Measurements from ENCODE around the gene ANAPC7. TPM values are rescaled to one million over a fixed set of nuclear protein-coding genes. Genes with fewer than 3 reads are reported as not detected.
A peak's percentile ranks its signal among the peaks of the same experiment; 100 is the strongest.

The ANAPC7 gene
- total RNA-seq, 1 donor from 2014 or later = 77.8 TPM

GRCh38 chr12:110337912-110338710, 65.4 kb downstream of the ANAPC7 start:
- H3K4me1 Mint-ChIP-seq (ENCODE audit: unreplicated experiment) = no peaks in the 10 kb centered on the region
- H3K9me3 Mint-ChIP-seq = no peaks in the 10 kb centered on the region
- TF ChIP-seq CTCF (conservative IDR thresholded peaks at IDR 0.05) = no peak
- no peak for DNase-seq (ENCODE audit: extremely low spot score, unreplicated experiment)
- H3K27me3 Mint-ChIP-seq = no peaks in the 10 kb centered on the region
- peak overlapping the region; percentile 10 for H3K27ac Mint-ChIP-seq
- H3K36me3 Mint-ChIP-seq = peaks cover 55% of the 10 kb centered on the region
- H3K4me3 Mint-ChIP-seq = no peak overlapping the region

- Mint-ChIP-seq H3K4me3 (no peak overlapping the region), H3K9me3 (no peaks in the 10 kb centered on the region), H3K27me3 (no peaks in the 10 kb centered on the region), H3K4me1 (ENCODE audit: unreplicated experiment) (no peaks in the 10 kb centered on the region), H3K36me3 (peaks cover 47% of the 10 kb centered on the region), H3K27ac (no peak overlapping the region)
- DNase-seq (ENCODE audit: extremely low spot score, unreplicated experiment) = no peak
- no peak for TF ChIP-seq CTCF (conservative IDR thresholded peaks at IDR 0.05)
These were observed 67.9 kb downstream of the ANAPC7 start for GRCh38 chr12:110335481-110336045.

- H3K36me3 Mint-ChIP-seq = peaks cover 38% of the 10 kb centered on the region
- H3K9me3 Mint-ChIP-seq = no peaks in the 10 kb centered on the region
- H3K27ac Mint-ChIP-seq = no peak overlapping the region
- no peaks in the 10 kb centered on the region for H3K27me3 Mint-ChIP-seq
- no peak overlapping the region for H3K4me3 Mint-ChIP-seq
- no peak for TF ChIP-seq CTCF (conservative IDR thresholded peaks at IDR 0.05)
- DNase-seq (ENCODE audit: extremely low spot score, unreplicated experiment) = no peak
- H3K4me1 Mint-ChIP-seq (ENCODE audit: unreplicated experiment) = no peaks in the 10 kb centered on the region
These were observed 70.3 kb downstream of the ANAPC7 start for GRCh38 chr12:110333201-110333600.

GRCh38 chr12:110330544-110330943, 73.0 kb downstream of the ANAPC7 start:
- Mint-ChIP-seq H3K27ac (no peak overlapping the region), H3K4me3 (no peak overlapping the region), H3K4me1 (ENCODE audit: unreplicated experiment) (no peaks in the 10 kb centered on the region), H3K27me3 (no peaks in the 10 kb centered on the region), H3K9me3 (no peaks in the 10 kb centered on the region), H3K36me3 (peaks cover 46% of the 10 kb centered on the region)
- DNase-seq (ENCODE audit: extremely low spot score, unreplicated experiment) = no peak
- no peak for TF ChIP-seq CTCF (conservative IDR thresholded peaks at IDR 0.05)

GRCh38 chr12:110330124-110330523, 73.4 kb downstream of the ANAPC7 start:
- H3K27me3 Mint-ChIP-seq = no peaks in the 10 kb centered on the region
- H3K9me3 Mint-ChIP-seq = no peaks in the 10 kb centered on the region
- peaks cover 42% of the 10 kb centered on the region for H3K36me3 Mint-ChIP-seq

More at GRCh38 chr12:110330124-110330523, 73.4 kb downstream of the ANAPC7 start:
- DNase-seq (ENCODE audit: extremely low spot score, unreplicated experiment) = no peak
- TF ChIP-seq CTCF (conservative IDR thresholded peaks at IDR 0.05) = no peak
- Mint-ChIP-seq H3K4me1 (ENCODE audit: unreplicated experiment) (no peaks in the 10 kb centered on the region), H3K4me3 (no peak overlapping the region), H3K27ac (peak overlapping the region; percentile 4)
